Sigmoid colon (tissue), 7 donors: ENCODE measurements around the gene EHBP1. TPM values are rescaled to one million over a fixed set of nuclear protein-coding genes. Genes with fewer than 3 reads are reported as not detected.

Source experiments
- DNase-seq: peaks from one replicate; pipeline ENCODE4 v3.0.0-alpha.2; 2019
- H3K27ac ChIP-seq, 4 donors: fragments of 200-600 bp; sonication (generic); one replicate each; pipeline ENCODE4 v1.5.1; 2016 to 2019; ENCODE audit warnings: mild to moderate bottlenecking in 1 of 4
- H3K27me3 ChIP-seq, 3 donors: fragments of 200-600 bp; sonication (generic); one replicate each; pipeline ENCODE4 v1.5.1; 2019; ENCODE audit warnings: mild to moderate bottlenecking in 1 of 3
- H3K36me3 ChIP-seq, 4 donors: fragments of 200-600 bp; sonication (generic); one replicate each; pipeline ENCODE4 v1.5.1; 2016 to 2019
- H3K4me1 ChIP-seq, 4 donors: fragments of 200-600 bp; sonication (generic); one replicate each; pipeline ENCODE4 v1.5.1; 2017 to 2019
- H3K4me3 ChIP-seq, 4 donors: fragments of 200-600 bp; sonication (generic); one replicate each; pipeline ENCODE4 v1.5.1; 2017 to 2019; ENCODE audit warnings: mild to moderate bottlenecking in 2 of 4, moderate library complexity in 1 of 4
- H3K9me3 ChIP-seq, 4 donors: fragments of 200-600 bp in 3 of 4; sonication (generic) in 3 of 4; one replicate each; pipeline versions ENCODE4 v1.5.1 to v1.6.1; 2013 to 2019
- EP300 ChIP-seq, 4 donors: sonication (generic); formaldehyde crosslinking; IDR thresholded peaks; one replicate each; pipeline ENCODE4 v1.6.1; 2017; ENCODE audit warnings: antibody characterized with exemption in 4 of 4
- POLR2A ChIP-seq, 2 donors: fragments of 450-650 bp; IDR thresholded peaks; one replicate each; pipeline ENCODE4 v1.6.1; 2016; ENCODE audit warnings: antibody characterized with exemption in 2 of 2, mild to moderate bottlenecking in 2 of 2, moderate library complexity in 2 of 2
- POLR2AphosphoS5 ChIP-seq, 4 donors: sonication (generic); formaldehyde crosslinking; IDR thresholded peaks; one replicate each; pipeline ENCODE4 v1.6.1; 2017; ENCODE audit warnings: antibody characterized with exemption in 4 of 4
- WGBS, 2 donors: extraction: QIAGEN DNeasy Blood & Tissue Kit; methylation state at CpG; one replicate each; pipeline ENCODE4 v1.1.7; 2013; 5-methylcytosine and 5-hydroxymethylcytosine counted together
- intact Hi-C: fragments of 100-400 bp; cut with DNase I; formaldehyde crosslinking; loops from one replicate; pipeline ENCODE4 v1.15.1; 2023
- polyA plus RNA-seq, 3 donors: library from polyadenylated mRNA; stranded (reverse); fragments of 200-250 nt; gene quantifications; one replicate each; pipeline ENCODE4 v1.2.3, GENCODE V29; 2013
- total RNA-seq, 4 donors: library from RNA; depleted of rRNA; stranded (reverse); fragments of >200 nt; gene quantifications; one replicate each; pipeline ENCODE4 v1.1.0, GENCODE V29; 2016
- TF ChIP-seq, protein P1 (sequence below), 4 experiments: fragments of 450-650 bp in 3 of 4; fragments of 200-600 bp in 1 of 4; IDR thresholded peaks; one replicate each; pipeline ENCODE4 v1.5.1; 2016 to 2019; ENCODE audit warnings: antibody characterized with exemption in 4 of 4, mild to moderate bottlenecking in 3 of 4, moderate library complexity in 2 of 4
- donor health status: healthy with polysubstance abuse.
- donor health status: Bipolar disorder and iron deficiency.
- donor health status: healthy.

EHBP1 gene
- total and polyA plus RNA-seq, 7 donors = 12.7 to 161 (median 121) TPM

DNA sequence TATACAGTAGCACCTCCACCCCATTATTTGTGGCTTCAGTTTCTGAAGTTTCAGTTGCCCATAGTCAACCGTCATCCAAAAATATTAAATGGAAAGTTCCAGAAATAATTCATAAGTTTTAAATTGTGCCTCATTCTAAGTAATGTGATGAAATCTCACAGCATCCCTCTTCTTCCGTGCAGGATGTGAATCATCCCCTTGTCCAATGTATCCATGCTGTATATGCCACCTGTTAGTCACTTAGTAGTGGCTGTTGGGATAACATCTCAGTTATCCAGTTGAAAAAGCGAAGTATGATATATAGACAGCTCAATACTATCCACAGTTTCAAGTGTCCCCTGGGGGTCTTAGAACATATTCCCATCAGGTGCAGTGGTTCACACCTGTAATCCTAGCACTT, 226.0 kb downstream of the EHBP1 start:
- Histone ChIP-seq H3K4me1 (no peaks in the 10 kb centered on the region), H3K27me3 (no peaks in the 10 kb centered on the region), H3K27ac (no peak overlapping the region), H3K9me3 (no peaks in the 10 kb centered on the region), H3K36me3 (no peaks in the 10 kb centered on the region), H3K4me3 (no peak overlapping the region)
- intact Hi-C loops = no loop called here
- WGBS, 2 donors = 95 to 99% methylated on average over 3 of the region's 3 CpGs
- DNase-seq = no peak
- TF ChIP-seq POLR2A (IDR thresholded peaks at IDR 0.05) (no peak), POLR2AphosphoS5 (IDR thresholded peaks at IDR 0.05) (no peak), EP300 (IDR thresholded peaks at IDR 0.05) (no peak)
- TF ChIP-seq, protein P1, sequence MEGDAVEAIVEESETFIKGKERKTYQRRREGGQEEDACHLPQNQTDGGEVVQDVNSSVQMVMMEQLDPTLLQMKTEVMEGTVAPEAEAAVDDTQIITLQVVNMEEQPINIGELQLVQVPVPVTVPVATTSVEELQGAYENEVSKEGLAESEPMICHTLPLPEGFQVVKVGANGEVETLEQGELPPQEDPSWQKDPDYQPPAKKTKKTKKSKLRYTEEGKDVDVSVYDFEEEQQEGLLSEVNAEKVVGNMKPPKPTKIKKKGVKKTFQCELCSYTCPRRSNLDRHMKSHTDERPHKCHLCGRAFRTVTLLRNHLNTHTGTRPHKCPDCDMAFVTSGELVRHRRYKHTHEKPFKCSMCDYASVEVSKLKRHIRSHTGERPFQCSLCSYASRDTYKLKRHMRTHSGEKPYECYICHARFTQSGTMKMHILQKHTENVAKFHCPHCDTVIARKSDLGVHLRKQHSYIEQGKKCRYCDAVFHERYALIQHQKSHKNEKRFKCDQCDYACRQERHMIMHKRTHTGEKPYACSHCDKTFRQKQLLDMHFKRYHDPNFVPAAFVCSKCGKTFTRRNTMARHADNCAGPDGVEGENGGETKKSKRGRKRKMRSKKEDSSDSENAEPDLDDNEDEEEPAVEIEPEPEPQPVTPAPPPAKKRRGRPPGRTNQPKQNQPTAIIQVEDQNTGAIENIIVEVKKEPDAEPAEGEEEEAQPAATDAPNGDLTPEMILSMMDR (IDR thresholded peaks at IDR 0.05) = no peak

DNA sequence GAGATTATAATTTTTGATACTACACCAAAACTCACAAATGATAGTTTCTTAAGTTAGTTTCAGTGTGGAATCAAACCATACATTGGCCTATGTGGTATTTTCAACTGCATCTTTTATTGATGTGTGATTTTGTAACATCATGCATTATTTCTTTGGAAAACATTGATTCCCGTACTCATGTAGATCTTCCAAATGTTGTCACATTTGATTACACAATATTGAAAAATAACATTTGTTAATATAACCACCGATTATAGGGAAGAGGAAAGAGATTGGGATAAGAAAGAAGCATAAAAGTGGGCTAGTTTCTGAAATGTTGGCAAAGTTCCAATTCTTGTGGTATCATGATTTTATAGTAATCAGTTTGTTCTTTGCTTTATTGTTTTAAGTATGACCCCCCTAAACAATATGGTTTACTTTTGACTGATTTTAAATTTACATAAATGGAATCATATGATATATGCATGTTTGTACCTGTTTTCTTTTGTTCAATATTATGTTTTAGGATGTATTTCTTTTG, 227.9 kb downstream of the EHBP1 start:
- intact Hi-C loops = no loop called here
- no peaks in the 10 kb centered on the region for H3K9me3 ChIP-seq
- 80% methylated on average over 2 of the region's 2 CpGs for WGBS, 2 donors
- no peak overlapping the region for H3K4me3 ChIP-seq
- no peaks in the 10 kb centered on the region for H3K36me3 ChIP-seq
- H3K27ac ChIP-seq = no peak overlapping the region
- TF ChIP-seq POLR2AphosphoS5 (IDR thresholded peaks at IDR 0.05) (no peak), POLR2A (IDR thresholded peaks at IDR 0.05) (no peak), EP300 (IDR thresholded peaks at IDR 0.05) (no peak)
- TF ChIP-seq, protein P1 (IDR thresholded peaks at IDR 0.05) = no peak
- peaks cover 0 to 11% (median 9%) of the 10 kb centered on the region in 4 donors for H3K4me1 ChIP-seq
- no peak for DNase-seq
- H3K27me3 ChIP-seq = no peaks in the 10 kb centered on the region

DNA sequence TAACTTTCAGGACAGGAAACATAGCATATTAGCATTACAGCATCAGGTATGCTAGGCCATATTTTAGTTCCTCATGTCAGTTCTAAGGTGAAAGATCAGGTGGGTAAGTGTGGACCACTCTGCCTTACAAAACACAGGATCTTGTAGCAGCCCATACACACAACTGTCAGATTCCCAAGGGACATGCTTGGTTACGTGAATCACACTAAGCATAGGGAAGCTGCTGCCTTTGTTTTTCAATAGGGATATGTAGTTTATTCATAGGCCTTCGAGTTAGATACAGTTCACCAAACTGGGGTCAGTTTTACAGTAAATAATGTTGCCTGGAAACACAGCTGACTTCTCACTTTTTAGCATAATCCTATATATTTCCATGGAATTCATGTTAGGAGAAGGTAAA, 229.0 kb downstream of the EHBP1 start:
- TF ChIP-seq EP300 (IDR thresholded peaks at IDR 0.05) (no peak), POLR2AphosphoS5 (IDR thresholded peaks at IDR 0.05) (no peak), POLR2A (IDR thresholded peaks at IDR 0.05) (no peak)
- TF ChIP-seq, protein P1 (IDR thresholded peaks at IDR 0.05) = no peak
- 83 to 92% methylated on average over 2 of the region's 2 CpGs for WGBS, 2 donors
- intact Hi-C loops = no loop called here

DNA sequence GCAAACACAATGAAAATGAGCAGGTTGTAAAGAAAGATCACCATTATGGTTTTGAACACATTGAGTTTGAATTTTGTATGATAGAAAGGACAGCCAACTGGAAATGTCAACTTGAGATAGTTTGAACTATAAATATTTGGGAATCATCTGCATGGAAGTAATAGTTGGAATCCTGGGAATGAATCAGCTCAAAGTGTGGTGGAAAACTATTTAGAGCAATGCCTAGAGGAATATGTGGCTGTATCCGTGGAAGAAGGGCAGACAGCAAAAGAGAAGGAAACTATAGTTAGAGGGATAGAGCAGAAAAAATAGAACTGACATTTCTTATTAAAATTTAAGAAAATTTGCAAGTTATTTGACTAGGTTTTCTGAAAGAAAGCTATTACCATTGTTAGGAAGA, 232.6 kb downstream of the EHBP1 start:
- no peaks in the 10 kb centered on the region for H3K27me3 ChIP-seq
- peaks cover 0 to 19% (median 14%) of the 10 kb centered on the region in 4 donors for H3K4me1 ChIP-seq
- H3K4me3 ChIP-seq = no peak overlapping the region
- TF ChIP-seq, protein P1 (IDR thresholded peaks at IDR 0.05) = no peak
- no peak for TF ChIP-seq EP300 (IDR thresholded peaks at IDR 0.05)
- no peak for TF ChIP-seq POLR2A (IDR thresholded peaks at IDR 0.05)
- TF ChIP-seq POLR2AphosphoS5 (IDR thresholded peaks at IDR 0.05) = no peak
- no peak overlapping the region for H3K27ac ChIP-seq
- DNase-seq = no peak
- WGBS, 2 donors = 76 to 90% methylated on average over 1 of the region's 1 CpG
- no peaks in the 10 kb centered on the region for H3K9me3 ChIP-seq
- intact Hi-C loops = no loop called here
- peaks cover 0 to 7% (median 0%) of the 10 kb centered on the region in 4 donors for H3K36me3 ChIP-seq

More for the DNA sequence above, 229.0 kb downstream of the EHBP1 start:
- Histone ChIP-seq H3K4me1 (peaks cover 0 to 15% (median 11%) of the 10 kb centered on the region in 4 donors), H3K27ac (no peak overlapping the region), H3K36me3 (no peaks in the 10 kb centered on the region), H3K27me3 (no peaks in the 10 kb centered on the region), H3K4me3 (no peak overlapping the region), H3K9me3 (no peaks in the 10 kb centered on the region)
- DNase-seq = no peak
